OCI-LY7 (cell line): ENCODE measurements around the gene LRP1B.

Source experiments
- EZH2phosphoT487 ChIP-seq: fragments of 200-600 bp; sonication (generic); IDR thresholded peaks from 2 replicates; pipeline ENCODE4 v1.6.1; 2018; ENCODE audit warnings: low read depth, borderline replicate concordance, mild to moderate bottlenecking, mixed run types, antibody characterized with exemption, low read length, moderate library complexity, mixed read lengths
- TF ChIP-seq, protein P1 (sequence below): fragments of 200-600 bp; sonication (generic); conservative IDR thresholded peaks from 2 replicates; pipeline ENCODE4 v1.5.1; 2014; ENCODE audit warnings: mild to moderate bottlenecking, antibody characterized with exemption, low read length, moderate library complexity, mixed read lengths

DNA sequence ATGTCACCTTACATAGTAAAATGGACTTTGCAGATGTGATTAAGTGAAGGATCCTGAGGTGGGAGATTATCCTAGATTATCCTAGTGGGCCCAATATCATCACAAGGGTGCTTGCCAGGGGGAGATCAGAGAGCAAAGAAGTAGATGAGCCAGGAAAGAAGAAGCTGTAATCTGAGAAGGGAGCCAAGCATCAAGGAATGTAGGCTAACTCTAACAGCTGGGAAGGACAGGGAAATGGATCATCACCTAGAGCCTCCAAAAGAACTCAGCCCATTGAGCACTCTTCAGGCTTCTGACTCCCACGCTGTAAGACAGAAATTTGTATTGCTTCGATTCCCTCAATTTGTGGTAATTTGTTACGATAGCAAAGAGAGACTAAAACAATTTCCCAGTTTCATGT, 309.9 kb downstream of the LRP1B start:
- TF ChIP-seq, protein P1, sequence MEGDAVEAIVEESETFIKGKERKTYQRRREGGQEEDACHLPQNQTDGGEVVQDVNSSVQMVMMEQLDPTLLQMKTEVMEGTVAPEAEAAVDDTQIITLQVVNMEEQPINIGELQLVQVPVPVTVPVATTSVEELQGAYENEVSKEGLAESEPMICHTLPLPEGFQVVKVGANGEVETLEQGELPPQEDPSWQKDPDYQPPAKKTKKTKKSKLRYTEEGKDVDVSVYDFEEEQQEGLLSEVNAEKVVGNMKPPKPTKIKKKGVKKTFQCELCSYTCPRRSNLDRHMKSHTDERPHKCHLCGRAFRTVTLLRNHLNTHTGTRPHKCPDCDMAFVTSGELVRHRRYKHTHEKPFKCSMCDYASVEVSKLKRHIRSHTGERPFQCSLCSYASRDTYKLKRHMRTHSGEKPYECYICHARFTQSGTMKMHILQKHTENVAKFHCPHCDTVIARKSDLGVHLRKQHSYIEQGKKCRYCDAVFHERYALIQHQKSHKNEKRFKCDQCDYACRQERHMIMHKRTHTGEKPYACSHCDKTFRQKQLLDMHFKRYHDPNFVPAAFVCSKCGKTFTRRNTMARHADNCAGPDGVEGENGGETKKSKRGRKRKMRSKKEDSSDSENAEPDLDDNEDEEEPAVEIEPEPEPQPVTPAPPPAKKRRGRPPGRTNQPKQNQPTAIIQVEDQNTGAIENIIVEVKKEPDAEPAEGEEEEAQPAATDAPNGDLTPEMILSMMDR, result no peak
- no peak for TF ChIP-seq EZH2phosphoT487
